Glutamatergic neuron (in vitro differentiated cells): ENCODE measurements around the gene RPP25. TPM values are rescaled to one million over a fixed set of nuclear protein-coding genes. Genes with fewer than 3 reads are reported as not detected.

Experiments used
- DNase-seq: peaks from one replicate; pipeline ENCODE4 v3.0.0; 2022
- H3K27ac Mint-ChIP-seq: one replicate; pipeline ENCODE4 v1.8.0; 2020; ENCODE audit warnings: mild to moderate bottlenecking, mixed read lengths, inconsistent platforms; ENCODE audit not compliant: unreplicated experiment
- H3K27me3 Mint-ChIP-seq: one replicate; pipeline ENCODE4 v1.8.0; 2020; ENCODE audit warnings: mild to moderate bottlenecking, moderate library complexity, mixed read lengths, inconsistent platforms; ENCODE audit not compliant: unreplicated experiment
- H3K36me3 Mint-ChIP-seq: one replicate; pipeline ENCODE4 v1.8.0; 2020; ENCODE audit warnings: mild to moderate bottlenecking, mixed read lengths, inconsistent platforms; ENCODE audit not compliant: unreplicated experiment
- H3K4me1 Mint-ChIP-seq: one replicate; pipeline ENCODE4 v1.8.0; 2020; ENCODE audit warnings: mild to moderate bottlenecking, low read depth, mixed read lengths, inconsistent platforms; ENCODE audit not compliant: unreplicated experiment
- H3K4me3 Mint-ChIP-seq: one replicate; pipeline ENCODE4 v1.8.0; 2020; ENCODE audit warnings: mild to moderate bottlenecking, mixed read lengths, inconsistent platforms; ENCODE audit not compliant: unreplicated experiment
- H3K9me3 Mint-ChIP-seq: one replicate; pipeline ENCODE4 v1.8.0; 2020; ENCODE audit warnings: mild to moderate bottlenecking, moderate library complexity, mixed read lengths, inconsistent platforms; ENCODE audit not compliant: unreplicated experiment
- total RNA-seq: library from RNA; stranded (reverse); fragmentation: NEBNext Ultra II Directional; extraction: Animal tissue kit (Norgen Biotek cat#: 25700); gene quantifications from one replicate; pipeline ENCODE4 v1.2.1, GENCODE V29; 2021; ENCODE audit not compliant: unreplicated experiment
- TF ChIP-seq, protein P1 (sequence below): fragments of 200-600 bp; sonication (generic); IDR thresholded peaks from one replicate; pipeline ENCODE4 v1.5.0; 2021; ENCODE audit not compliant: partially characterized antibody, unreplicated experiment

RPP25 gene
- total RNA-seq, 1 donor from 2014 or later = 2.3 TPM

DNA sequence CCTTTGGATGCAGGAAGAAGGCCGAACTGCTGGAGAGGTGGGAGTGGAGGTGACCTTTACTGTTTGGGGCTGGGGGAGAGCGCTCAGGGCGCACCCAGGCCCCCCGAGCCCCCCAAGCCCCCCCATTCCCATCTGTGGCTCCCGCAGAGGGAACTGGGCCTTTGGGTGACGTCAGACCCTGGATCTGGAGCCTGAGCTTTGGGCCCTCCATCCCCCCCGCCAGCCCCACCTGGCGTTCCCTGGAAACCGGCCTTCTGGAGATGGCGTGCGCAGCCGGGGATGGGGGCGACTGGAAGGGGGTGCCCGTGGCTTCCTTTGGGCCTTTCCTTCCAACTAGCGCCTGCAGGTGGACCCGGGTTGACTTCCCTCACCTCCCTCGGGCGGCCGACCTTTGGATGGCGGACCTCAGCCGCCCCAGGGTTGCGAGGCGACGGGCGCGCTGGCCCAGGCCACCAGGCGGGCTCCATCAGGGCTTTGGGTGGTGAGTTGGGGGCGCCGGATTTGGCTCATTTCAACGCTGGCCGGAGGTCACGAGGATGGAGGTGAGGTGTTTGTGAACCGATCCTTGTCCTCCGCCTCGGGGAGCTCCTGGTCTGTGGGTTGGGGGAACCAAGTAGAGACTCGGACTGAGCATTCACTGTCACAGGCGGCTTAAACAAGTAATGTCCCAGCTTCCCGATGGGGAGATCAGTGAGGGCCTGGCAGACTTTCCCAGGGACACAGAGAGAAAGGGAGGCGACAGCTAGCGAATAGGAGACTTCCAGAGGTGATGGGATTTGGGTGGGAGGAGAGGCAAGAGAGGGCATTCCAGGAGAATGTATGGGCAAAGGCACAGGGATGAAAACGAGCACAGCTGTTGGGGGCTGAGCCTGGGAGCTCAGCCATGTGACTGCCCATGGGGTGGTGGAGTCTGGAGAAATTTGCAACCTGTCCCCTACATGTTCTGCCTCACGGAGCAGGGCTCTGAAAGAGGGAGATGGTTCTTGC lies 39.5 kb upstream of the RPP25 start:
- peak overlapping the region; percentile 95 for H3K4me3 Mint-ChIP-seq
- H3K36me3 Mint-ChIP-seq = peaks cover 15% of the 10 kb centered on the region
- TF ChIP-seq, protein P1, sequence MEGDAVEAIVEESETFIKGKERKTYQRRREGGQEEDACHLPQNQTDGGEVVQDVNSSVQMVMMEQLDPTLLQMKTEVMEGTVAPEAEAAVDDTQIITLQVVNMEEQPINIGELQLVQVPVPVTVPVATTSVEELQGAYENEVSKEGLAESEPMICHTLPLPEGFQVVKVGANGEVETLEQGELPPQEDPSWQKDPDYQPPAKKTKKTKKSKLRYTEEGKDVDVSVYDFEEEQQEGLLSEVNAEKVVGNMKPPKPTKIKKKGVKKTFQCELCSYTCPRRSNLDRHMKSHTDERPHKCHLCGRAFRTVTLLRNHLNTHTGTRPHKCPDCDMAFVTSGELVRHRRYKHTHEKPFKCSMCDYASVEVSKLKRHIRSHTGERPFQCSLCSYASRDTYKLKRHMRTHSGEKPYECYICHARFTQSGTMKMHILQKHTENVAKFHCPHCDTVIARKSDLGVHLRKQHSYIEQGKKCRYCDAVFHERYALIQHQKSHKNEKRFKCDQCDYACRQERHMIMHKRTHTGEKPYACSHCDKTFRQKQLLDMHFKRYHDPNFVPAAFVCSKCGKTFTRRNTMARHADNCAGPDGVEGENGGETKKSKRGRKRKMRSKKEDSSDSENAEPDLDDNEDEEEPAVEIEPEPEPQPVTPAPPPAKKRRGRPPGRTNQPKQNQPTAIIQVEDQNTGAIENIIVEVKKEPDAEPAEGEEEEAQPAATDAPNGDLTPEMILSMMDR = no peak
- peak overlapping the region; percentile 80 for H3K27ac Mint-ChIP-seq
- peaks cover 4% of the 10 kb centered on the region for H3K27me3 Mint-ChIP-seq
- H3K9me3 Mint-ChIP-seq = peaks cover 21% of the 10 kb centered on the region
- peak; percentile 65 for DNase-seq
- peaks cover 24% of the 10 kb centered on the region for H3K4me1 Mint-ChIP-seq

DNA sequence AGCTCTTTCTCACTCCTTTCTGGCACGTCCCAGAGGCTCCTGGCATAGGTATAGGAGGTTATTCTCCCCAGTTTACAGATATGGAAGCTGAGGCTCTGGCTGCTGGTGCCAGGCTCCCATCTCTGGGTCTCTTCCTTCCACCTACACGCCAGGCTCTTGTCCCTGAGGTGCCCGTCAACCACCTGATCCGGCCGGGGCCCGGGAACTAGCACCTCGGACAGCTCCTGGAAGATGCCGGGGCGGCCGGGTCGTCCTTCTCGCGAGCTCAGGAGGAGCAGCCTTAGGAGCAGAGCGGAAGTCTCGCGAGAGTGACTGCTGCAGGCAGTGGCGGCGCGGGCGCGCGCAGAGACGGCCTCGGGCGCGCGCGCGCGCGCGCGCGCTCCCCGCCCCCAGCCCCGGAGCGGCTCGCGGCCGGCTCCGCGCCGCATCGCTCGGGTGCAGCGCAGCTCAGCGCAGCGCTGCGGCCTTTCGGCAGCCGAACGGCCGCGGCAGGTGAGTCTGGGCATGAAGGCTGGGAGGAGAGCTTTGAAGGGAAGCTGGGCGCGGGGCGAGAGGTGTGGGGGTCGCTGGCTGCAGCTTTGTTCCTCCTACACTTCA lies 38.7 kb upstream of the RPP25 start, which contains the start of gene SCAMP5:
Gene SCAMP5 (plus strand): TSS at position 382 of the 597 bp plus-strand sequence. CDS start 16,277 bp downstream, outside the sequence.
- TF ChIP-seq, protein P1 = no peak
- peaks cover 4% of the 10 kb centered on the region for H3K27me3 Mint-ChIP-seq

DNA sequence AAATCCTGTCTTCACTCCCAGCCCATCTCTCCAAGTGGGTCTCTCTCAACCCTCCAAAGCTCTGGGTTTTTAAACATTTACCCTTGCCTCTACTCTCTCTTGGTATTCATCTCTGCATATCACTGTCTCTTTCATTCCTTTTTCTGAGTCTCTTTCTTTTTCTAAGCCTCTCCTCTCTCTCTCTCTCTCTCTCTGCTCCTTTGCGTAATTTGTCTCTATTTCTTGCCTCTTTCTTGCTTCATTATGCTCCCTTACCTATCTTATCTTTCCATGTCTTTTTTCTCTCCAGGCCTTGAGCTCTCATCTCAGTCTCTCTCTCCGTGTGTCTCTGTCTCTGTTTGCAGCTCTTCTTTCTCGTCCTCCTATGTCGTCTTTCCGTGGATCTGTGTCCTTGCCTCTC lies 38.1 kb upstream of the RPP25 start:
- Mint-ChIP-seq H3K36me3 (peaks cover 15% of the 10 kb centered on the region), H3K4me3 (peak overlapping the region; percentile 92), H3K27ac (peak overlapping the region; percentile 88), H3K9me3 (peaks cover 20% of the 10 kb centered on the region), H3K27me3 (peaks cover 4% of the 10 kb centered on the region), H3K4me1 (peaks cover 23% of the 10 kb centered on the region)
- TF ChIP-seq, protein P1 = no peak
- DNase-seq = no peak

More for the DNA sequence above, 38.7 kb upstream of the RPP25 start, which contains the start of gene SCAMP5:
- peak within 1 kb of the TSS; percentile 95 for H3K4me3 Mint-ChIP-seq
- H3K4me1 Mint-ChIP-seq = peaks cover 24% of the 10 kb centered on the region
- DNase-seq = peak; percentile 97
- peaks cover 15% of the 10 kb centered on the region for H3K36me3 Mint-ChIP-seq
- H3K9me3 Mint-ChIP-seq = peaks cover 20% of the 10 kb centered on the region
- H3K27ac Mint-ChIP-seq = peak within 1 kb of the TSS; percentile 88

DNA sequence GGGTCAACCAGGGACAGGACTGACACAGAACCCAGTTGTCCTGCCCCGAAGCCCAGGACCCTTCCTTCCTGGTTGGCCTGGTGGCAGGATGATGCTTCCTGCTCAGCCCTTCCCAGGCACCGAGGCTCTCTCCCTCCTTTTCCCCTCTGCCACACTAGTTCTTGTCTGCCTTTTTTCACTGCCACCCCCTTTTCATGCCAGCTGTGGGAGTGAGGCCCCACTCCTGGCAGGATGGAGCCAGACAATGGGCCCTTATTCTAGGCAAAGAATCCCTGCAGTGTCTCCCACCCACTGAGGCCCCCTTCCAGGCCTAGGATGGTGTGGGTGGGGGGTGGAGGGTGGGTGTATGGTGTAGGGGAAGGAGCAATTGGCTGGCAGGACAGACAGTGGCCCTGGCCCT lies 37.7 kb upstream of the RPP25 start:
- TF ChIP-seq, protein P1 = no peak
- H3K27me3 Mint-ChIP-seq = peaks cover 4% of the 10 kb centered on the region
- peaks cover 22% of the 10 kb centered on the region for H3K4me1 Mint-ChIP-seq
- peak overlapping the region; percentile 11 for H3K27ac Mint-ChIP-seq
- peaks cover 20% of the 10 kb centered on the region for H3K9me3 Mint-ChIP-seq
- no peak for DNase-seq
- H3K4me3 Mint-ChIP-seq = peak overlapping the region; percentile 92
- peaks cover 14% of the 10 kb centered on the region for H3K36me3 Mint-ChIP-seq
